ENCODE measurements around the gene TSPAN10. TPM values are rescaled to one million over a fixed set of nuclear protein-coding genes. Genes with fewer than 3 reads are reported as not detected.

TSPAN10 gene
- 4.0 and 4.4 TPM in 2 replicates for total RNA-seq
- long read RNA-seq, partial matches to known transcripts: 0 of 1 reads
- long read RNA-seq, other reads (novel, unspliced or antisense): 1 of 1 reads

DNA sequence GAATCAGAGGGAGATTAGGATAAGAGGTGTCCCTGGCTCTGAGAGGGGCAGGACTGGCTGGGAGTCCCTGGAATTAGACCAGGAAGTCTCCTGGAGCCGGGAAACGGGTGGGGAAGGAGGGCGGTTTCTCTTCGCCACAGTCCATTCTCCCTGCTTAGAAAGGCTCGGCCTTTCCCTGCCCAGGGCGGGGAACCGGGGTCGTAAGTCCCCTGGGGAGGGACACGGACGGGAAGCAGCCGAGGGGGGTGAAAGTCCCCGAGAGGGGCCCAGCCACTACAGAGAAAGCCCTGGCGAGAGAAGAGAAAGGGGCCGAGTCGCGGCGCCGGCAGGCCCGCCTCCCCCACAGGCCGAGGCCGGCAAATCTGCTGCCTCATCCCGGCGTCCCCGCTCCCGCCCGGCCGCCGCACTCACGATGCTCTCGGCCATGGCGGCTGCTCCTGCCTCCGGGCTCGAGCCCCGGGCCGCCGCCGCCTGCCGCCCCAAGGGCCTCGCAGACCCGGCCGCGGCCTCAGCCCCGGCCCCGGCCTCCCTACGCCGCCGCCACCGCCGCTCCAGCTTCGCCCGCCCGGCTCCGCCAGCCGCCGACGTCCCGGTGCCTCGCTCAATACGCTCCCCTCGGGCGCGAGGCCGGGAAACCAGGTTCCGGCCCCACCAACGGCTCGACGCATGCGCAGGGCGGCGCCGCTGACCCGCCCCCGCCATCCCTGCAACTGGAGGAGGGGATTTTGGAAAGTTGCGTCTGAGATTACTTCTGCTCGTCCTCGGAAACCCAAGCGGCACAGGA, at the start of gene TSPAN10, which contains the start of gene NPLOC4:
TSS of gene TSPAN10 (plus strand) at position 692 of the 784 bp plus-strand sequence. CDS start 5,217 bp downstream, outside the sequence.
TSS of gene NPLOC4 (minus strand) at position 608 of the 784 bp plus-strand sequence. CDS start at position 426, 182 bp downstream.
- no peaks in the 10 kb centered on the region for H3K9me3 Mint-ChIP-seq (ENCODE audit: low read depth)
- TF ChIP-seq, protein P1, sequence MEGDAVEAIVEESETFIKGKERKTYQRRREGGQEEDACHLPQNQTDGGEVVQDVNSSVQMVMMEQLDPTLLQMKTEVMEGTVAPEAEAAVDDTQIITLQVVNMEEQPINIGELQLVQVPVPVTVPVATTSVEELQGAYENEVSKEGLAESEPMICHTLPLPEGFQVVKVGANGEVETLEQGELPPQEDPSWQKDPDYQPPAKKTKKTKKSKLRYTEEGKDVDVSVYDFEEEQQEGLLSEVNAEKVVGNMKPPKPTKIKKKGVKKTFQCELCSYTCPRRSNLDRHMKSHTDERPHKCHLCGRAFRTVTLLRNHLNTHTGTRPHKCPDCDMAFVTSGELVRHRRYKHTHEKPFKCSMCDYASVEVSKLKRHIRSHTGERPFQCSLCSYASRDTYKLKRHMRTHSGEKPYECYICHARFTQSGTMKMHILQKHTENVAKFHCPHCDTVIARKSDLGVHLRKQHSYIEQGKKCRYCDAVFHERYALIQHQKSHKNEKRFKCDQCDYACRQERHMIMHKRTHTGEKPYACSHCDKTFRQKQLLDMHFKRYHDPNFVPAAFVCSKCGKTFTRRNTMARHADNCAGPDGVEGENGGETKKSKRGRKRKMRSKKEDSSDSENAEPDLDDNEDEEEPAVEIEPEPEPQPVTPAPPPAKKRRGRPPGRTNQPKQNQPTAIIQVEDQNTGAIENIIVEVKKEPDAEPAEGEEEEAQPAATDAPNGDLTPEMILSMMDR (IDR thresholded peaks at IDR 0.05; ENCODE audit: unreplicated experiment): no peak
- H3K4me3 Mint-ChIP-seq (ENCODE audit: low read depth): peak within 1 kb of the TSS; percentile 89
- no peaks in the 10 kb centered on the region for H3K27me3 Mint-ChIP-seq
- peaks cover 11% of the 10 kb centered on the region for H3K4me1 Mint-ChIP-seq (ENCODE audit: low read depth)
- peak within 1 kb of the TSS; percentile 96 for H3K27ac Mint-ChIP-seq
- peak; percentile 83 for DNase-seq (ENCODE audit: low spot score, unreplicated experiment)
- H3K36me3 Mint-ChIP-seq (ENCODE audit: insufficient read depth): no peaks in the 10 kb centered on the region

DNA sequence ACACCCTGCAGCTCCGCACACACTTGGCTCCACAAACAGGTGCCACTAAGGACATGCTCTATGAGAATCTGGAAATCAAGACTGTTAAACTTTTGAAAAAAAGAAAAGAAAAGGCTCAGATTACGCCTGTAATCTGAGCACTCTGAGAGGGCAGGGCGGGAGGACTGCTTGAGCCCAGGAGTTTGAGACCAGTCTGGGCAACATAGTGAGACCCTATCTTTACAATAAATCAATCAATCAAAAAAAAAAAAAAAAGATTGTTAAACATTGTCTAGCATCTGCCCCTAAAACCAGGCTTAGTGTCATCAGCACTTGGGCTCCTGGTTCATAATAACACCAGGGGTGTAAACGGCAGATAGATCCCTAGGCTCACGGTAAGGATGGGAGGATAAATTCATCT, 47.4 kb upstream of the TSPAN10 start:
- H3K27me3 Mint-ChIP-seq: no peaks in the 10 kb centered on the region
- TF ChIP-seq, protein P1 (IDR thresholded peaks at IDR 0.05; ENCODE audit: unreplicated experiment): no peak
- no peak overlapping the region for H3K4me3 Mint-ChIP-seq (ENCODE audit: low read depth)
- H3K36me3 Mint-ChIP-seq (ENCODE audit: insufficient read depth): peaks cover 29% of the 10 kb centered on the region
- no peak for DNase-seq (ENCODE audit: low spot score, unreplicated experiment)
- no peaks in the 10 kb centered on the region for H3K9me3 Mint-ChIP-seq (ENCODE audit: low read depth)
- H3K4me1 Mint-ChIP-seq (ENCODE audit: low read depth): no peaks in the 10 kb centered on the region
- no peak overlapping the region for H3K27ac Mint-ChIP-seq

DNA sequence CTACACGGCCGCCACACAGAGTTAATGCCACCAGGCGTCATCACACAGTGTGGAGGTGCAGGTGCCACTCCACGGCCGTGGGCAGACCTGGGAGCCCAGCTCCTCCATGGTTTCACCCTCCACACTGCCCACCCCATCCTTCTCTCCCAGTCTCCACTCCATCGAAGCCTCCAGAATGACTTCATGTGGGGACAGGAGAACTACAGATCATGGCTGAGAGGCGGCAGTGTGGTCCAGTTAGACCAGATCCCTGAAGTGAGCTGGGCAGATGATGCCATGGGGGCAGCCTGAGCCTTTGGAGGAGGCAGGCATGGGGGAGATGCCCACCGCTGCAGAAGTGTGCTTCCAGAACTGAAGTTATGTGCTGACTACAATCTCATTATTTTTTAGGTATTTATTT, 46.9 kb upstream of the TSPAN10 start:
- Mint-ChIP-seq H3K4me1 (ENCODE audit: low read depth) (no peaks in the 10 kb centered on the region), H3K4me3 (ENCODE audit: low read depth) (no peak overlapping the region), H3K27ac (no peak overlapping the region), H3K9me3 (ENCODE audit: low read depth) (no peaks in the 10 kb centered on the region), H3K27me3 (no peaks in the 10 kb centered on the region), H3K36me3 (ENCODE audit: insufficient read depth) (peaks cover 29% of the 10 kb centered on the region)
- TF ChIP-seq, protein P1 (IDR thresholded peaks at IDR 0.05; ENCODE audit: unreplicated experiment): no peak
- DNase-seq (ENCODE audit: low spot score, unreplicated experiment): no peak

DNA sequence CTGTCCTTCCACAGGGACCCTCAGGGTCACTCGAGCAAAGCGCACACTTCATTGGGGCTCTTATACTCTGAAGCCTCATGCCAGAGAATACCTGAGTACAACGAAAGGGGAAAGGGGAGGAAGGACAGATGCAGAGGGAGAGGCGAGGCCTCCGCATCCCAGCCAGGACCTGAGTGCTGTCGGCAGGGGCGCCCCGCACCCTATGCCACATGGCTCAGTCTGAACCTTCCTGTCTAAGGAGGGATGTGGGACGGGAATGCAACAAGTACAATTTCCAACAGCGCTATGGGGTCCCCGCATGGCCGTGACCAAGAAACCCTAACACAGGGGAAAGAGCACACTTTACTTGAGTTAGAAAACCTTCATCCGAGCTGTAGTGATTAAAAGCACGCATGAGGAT, 45.0 kb upstream of the TSPAN10 start:
- Mint-ChIP-seq H3K4me1 (ENCODE audit: low read depth) (no peaks in the 10 kb centered on the region), H3K9me3 (ENCODE audit: low read depth) (no peaks in the 10 kb centered on the region), H3K4me3 (ENCODE audit: low read depth) (no peak overlapping the region), H3K27ac (peak overlapping the region; percentile 24), H3K27me3 (no peaks in the 10 kb centered on the region), H3K36me3 (ENCODE audit: insufficient read depth) (peaks cover 22% of the 10 kb centered on the region)
- TF ChIP-seq, protein P1 (IDR thresholded peaks at IDR 0.05; ENCODE audit: unreplicated experiment): no peak
- DNase-seq (ENCODE audit: low spot score, unreplicated experiment): no peak

DNA sequence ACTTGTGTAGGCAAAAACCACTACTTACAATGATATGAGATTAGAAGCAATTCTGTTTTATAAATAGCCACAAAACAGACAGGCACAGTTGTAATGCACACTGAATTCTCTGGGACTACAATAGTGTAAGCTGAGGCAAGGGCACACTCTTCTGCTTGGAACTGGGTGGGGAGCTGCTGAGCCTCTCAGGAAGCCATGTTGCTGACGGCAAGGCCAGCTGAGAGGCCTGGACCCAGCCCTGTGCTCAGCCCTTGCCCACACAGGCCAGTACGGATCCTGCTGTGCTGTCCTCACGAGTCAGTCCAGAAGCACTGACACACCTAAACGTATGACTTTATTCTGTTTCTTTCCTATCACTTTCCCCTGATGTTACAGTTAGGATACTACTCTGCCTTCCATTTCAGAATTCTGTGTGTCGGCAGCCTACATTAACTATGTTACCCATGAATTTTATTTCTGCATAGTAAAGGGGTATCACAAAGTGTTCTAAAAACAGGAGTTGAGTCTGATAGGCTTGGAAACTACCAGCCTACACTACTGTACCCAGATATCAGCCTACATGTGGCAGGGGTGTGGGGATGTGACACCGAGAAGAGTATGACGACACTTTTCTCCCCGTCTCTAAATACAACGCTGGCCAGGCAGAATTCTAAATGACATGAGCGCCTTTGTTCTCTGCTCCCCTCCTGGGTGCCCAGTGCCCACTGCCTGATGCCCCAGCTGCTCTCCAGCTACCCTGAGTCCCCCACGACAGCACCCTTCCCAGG, 43.7 kb upstream of the TSPAN10 start:
- no peaks in the 10 kb centered on the region for H3K27me3 Mint-ChIP-seq
- TF ChIP-seq, protein P1 (IDR thresholded peaks at IDR 0.05; ENCODE audit: unreplicated experiment): no peak
- DNase-seq (ENCODE audit: low spot score, unreplicated experiment): no peak
- H3K27ac Mint-ChIP-seq: no peak overlapping the region
- H3K4me1 Mint-ChIP-seq (ENCODE audit: low read depth): no peaks in the 10 kb centered on the region
- peaks cover 20% of the 10 kb centered on the region for H3K36me3 Mint-ChIP-seq (ENCODE audit: insufficient read depth)
- H3K4me3 Mint-ChIP-seq (ENCODE audit: low read depth): no peak overlapping the region
- H3K9me3 Mint-ChIP-seq (ENCODE audit: low read depth): no peaks in the 10 kb centered on the region
